NB4 (cell line): ENCODE results near the gene HYAL3.

ENCODE experiments used
- CTCF ChIP-seq: IDR thresholded peaks from one replicate; pipeline ENCODE4 v1.5.1; 2012; ENCODE audit warnings: low read depth, low read length
- MAX ChIP-seq: IDR thresholded peaks from 2 replicates; pipeline ENCODE4 v1.6.1; 2011; ENCODE audit warnings: low read depth, low read length
- MYC ChIP-seq: IDR thresholded peaks from 2 replicates; pipeline ENCODE4 v1.6.1; 2011; ENCODE audit warnings: low read depth, low read length
- POLR2A ChIP-seq: IDR thresholded peaks from 2 replicates; pipeline ENCODE4 v1.6.1; 2011; ENCODE audit warnings: mild to moderate bottlenecking; ENCODE audit not compliant: insufficient read length; ENCODE audit errors: extremely low read depth

- no peak for TF ChIP-seq CTCF
- TF ChIP-seq POLR2A: no peak
- no peak for TF ChIP-seq MYC
- TF ChIP-seq MAX: no peak
These were observed 23.3 kb upstream of the HYAL3 start, which contains the start of gene HYAL2 for GRCh38 chr3:50322386-50323091.
